HG02884 (cell line): ENCODE results near the gene PEAK1.
"Not testable (repeated sequence)": the region's sequence is repeated elsewhere in the genome, so short reads cannot be mapped to it uniquely, and the experiment has no call there.

Experiments used
- ATAC-seq: cut with Tn5 transposase; IDR thresholded peaks from one replicate; pipeline ENCODE4 v1.9.1; 2021; ENCODE audit warnings: mild to moderate bottlenecking, moderate library complexity; ENCODE audit not compliant: unreplicated experiment

Gene PEAK1

GRCh38 chr15:77243135-77243534, 176.8 kb downstream of the PEAK1 start:
- ATAC-seq: no peak

GRCh38 chr15:77239882-77240608, 179.9 kb downstream of the PEAK1 start:
- ATAC-seq: no peak

GRCh38 chr15:77235566-77235965, 184.3 kb downstream of the PEAK1 start:
- ATAC-seq: no peak

GRCh38 chr15:77228828-77229227, 191.1 kb downstream of the PEAK1 start:
- no peak for ATAC-seq

- no peak for ATAC-seq
These were observed 193.3 kb downstream of the PEAK1 start for GRCh38 chr15:77226652-77227051.

- no peak for ATAC-seq
These were observed 194.3 kb downstream of the PEAK1 start for GRCh38 chr15:77225646-77226045.

GRCh38 chr15:77225088-77225487, 194.8 kb downstream of the PEAK1 start:
- no peak for ATAC-seq

GRCh38 chr15:77224352-77224751, 195.6 kb downstream of the PEAK1 start:
- no peak for ATAC-seq

- ATAC-seq: no peak
These were observed 198.2 kb downstream of the PEAK1 start for GRCh38 chr15:77221708-77222107.

- no peak for ATAC-seq
These were observed 198.7 kb downstream of the PEAK1 start for GRCh38 chr15:77221174-77221573.

- no peak for ATAC-seq
These were observed 200.1 kb downstream of the PEAK1 start for GRCh38 chr15:77219841-77220240.

- ATAC-seq: no peak
These were observed 210.7 kb downstream of the PEAK1 start for GRCh38 chr15:77209221-77209620.

- no peak for ATAC-seq
These were observed 211.7 kb downstream of the PEAK1 start for GRCh38 chr15:77208241-77208640.

- no peak for ATAC-seq
These were observed 218.2 kb downstream of the PEAK1 start for GRCh38 chr15:77201665-77202064.

GRCh38 chr15:77196381-77196780, 223.5 kb downstream of the PEAK1 start:
- no peak for ATAC-seq

- ATAC-seq: no peak
These were observed 224.3 kb downstream of the PEAK1 start for GRCh38 chr15:77195586-77195985.

- ATAC-seq: no peak
These were observed 227.5 kb downstream of the PEAK1 start for GRCh38 chr15:77192451-77192850.

- ATAC-seq: no peak
These were observed 228.6 kb downstream of the PEAK1 start for GRCh38 chr15:77191230-77191834.

GRCh38 chr15:77187751-77188464, 232.0 kb downstream of the PEAK1 start:
- ATAC-seq: no peak

- no peak for ATAC-seq
These were observed 233.3 kb downstream of the PEAK1 start for GRCh38 chr15:77186594-77187011.

- ATAC-seq: no peak
These were observed 234.6 kb downstream of the PEAK1 start for GRCh38 chr15:77185242-77185785.

- ATAC-seq: not testable (repeated sequence)
These were observed 235.6 kb downstream of the PEAK1 start for GRCh38 chr15:77184352-77184751.
